Common myeloid progenitor, CD34-positive (primary cell): ENCODE data around the gene GSTM2.
A peak's percentile ranks its signal among the peaks of the same experiment; 100 is the strongest.

Source experiments
- CTCF ChIA-PET: fragments of 350-600 bp; sonication (Branson Sonifier 250); formaldehyde crosslinking; loops from one replicate; lab custom pipeline; 2021; ENCODE audit warnings: antibody characterized with exemption; lab: Charles Lee
- POLR2A ChIA-PET: fragments of 350-600 bp; sonication (Branson Sonifier 250); formaldehyde crosslinking; loops from one replicate; lab custom pipeline; 2021; ENCODE audit warnings: antibody characterized with exemption; lab: Charles Lee
- DNase-seq, 3 donors: peaks; one replicate each; pipeline versions ENCODE4 v3.0.0 to v3.0.0-alpha.2; 2013
- H3K27ac ChIP-seq, 2 experiments: 1 replicate in 1 of 2; 2 replicates in 1 of 2; pipeline ENCODE4 v1.7.0; 2013; ENCODE audit warnings: inconsistent platforms in 2 of 2, low read length in 2 of 2, mild to moderate bottlenecking in 2 of 2, low read depth in 1 of 2, moderate library complexity in 1 of 2; ENCODE audit not compliant: severe bottlenecking in 2 of 2, insufficient read depth in 1 of 2, poor library complexity in 1 of 2
- H3K27me3 ChIP-seq, 5 experiments: replicated peaks in 2 of 5; 1 replicate in 3 of 5; 2 replicates in 2 of 5; pipeline versions ENCODE4 v1.6.1 to v1.7.0; 2013; ENCODE audit warnings: low read length in 4 of 5, mild to moderate bottlenecking in 2 of 5, moderate library complexity in 2 of 5, inconsistent platforms in 1 of 5; ENCODE audit not compliant: insufficient read depth in 5 of 5, control insufficient read depth in 4 of 5
- H3K36me3 ChIP-seq, 4 experiments: 1 replicate in 2 of 4; 2 replicates in 2 of 4; pipeline versions ENCODE4 v1.6.1 to v1.7.0; 2013; ENCODE audit warnings: low read length in 3 of 4, control low read depth in 1 of 4, mild to moderate bottlenecking in 1 of 4; ENCODE audit not compliant: control insufficient read depth in 4 of 4, insufficient read depth in 4 of 4
- H3K4me1 ChIP-seq, 4 experiments: 1 replicate in 3 of 4; 2 replicates in 1 of 4; pipeline versions ENCODE4 v1.6.1 to v1.7.1; 2013; ENCODE audit warnings: low read length in 3 of 4, mild to moderate bottlenecking in 3 of 4, control low read depth in 1 of 4, inconsistent platforms in 1 of 4, moderate library complexity in 1 of 4; ENCODE audit not compliant: control insufficient read depth in 4 of 4, insufficient read depth in 4 of 4; ENCODE audit errors: control extremely low read depth in 1 of 4
- H3K4me3 ChIP-seq, 7 experiments: 1 replicate in 4 of 7; 2 replicates in 3 of 7; pipeline versions ENCODE4 v1.5.1 to v1.7.0; 2013; ENCODE audit warnings: mild to moderate bottlenecking in 7 of 7, low read length in 6 of 7, moderate library complexity in 6 of 7, inconsistent platforms in 2 of 7, low read depth in 2 of 7, control low read depth in 1 of 7; ENCODE audit not compliant: insufficient read depth in 4 of 7, control insufficient read depth in 1 of 7; ENCODE audit errors: extremely low read depth in 1 of 7
- H3K9me3 ChIP-seq, 5 experiments: 1 replicate in 4 of 5; 2 replicates in 1 of 5; pipeline versions ENCODE4 v1.6.1 to v1.7.1; 2013; ENCODE audit warnings: low read length in 4 of 5, mild to moderate bottlenecking in 2 of 5, inconsistent platforms in 1 of 5, low read depth in 1 of 5, moderate library complexity in 1 of 5; ENCODE audit not compliant: control insufficient read depth in 4 of 5, insufficient read depth in 2 of 5; ENCODE audit errors: control extremely low read depth in 1 of 5
- WGBS: methylation state at CpG from one replicate; pipeline ENCODE4 v1.1.5; 2013; ENCODE audit not compliant: insufficient coverage; 5-methylcytosine and 5-hydroxymethylcytosine counted together

GSTM2 gene

GRCh38 chr1:109634292-109634691, 33.6 kb upstream of the GSTM2 start:
- Histone ChIP-seq H3K36me3 (peaks cover 7 to 34% (median 28%) of the 10 kb centered on the region in 4 experiments), H3K27me3 (no peaks in the 10 kb centered on the region), H3K9me3 (no peaks in the 10 kb centered on the region), H3K27ac (no peak overlapping the region), H3K4me1 (peaks cover 0 to 9% (median 4%) of the 10 kb centered on the region in 4 experiments), H3K4me3 (no peak overlapping the region)
- 82% methylated on average over 4 of the region's 6 CpGs for whole genome bisulfite sequencing
- ChIA-PET POLR2A (no interaction called here), CTCF (interaction anchor here (0.8 to 25.8 kb wide), 6 partner anchors 12 to 144 kb away, joined by 3 to 430 read pairs (median 156); partner anchors contain the start of genes GNAI3, GPR61 and GSTM4)
- no peak for DNase-seq

- 60% methylated on average over 2 of the region's 13 CpGs for WGBS
- Histone ChIP-seq H3K27ac (no peak overlapping the region), H3K36me3 (peaks cover 4 to 27% (median 21%) of the 10 kb centered on the region in 4 experiments), H3K9me3 (no peaks in the 10 kb centered on the region), H3K4me3 (no peak overlapping the region), H3K4me1 (peaks cover 0 to 15% (median 8%) of the 10 kb centered on the region in 4 experiments), H3K27me3 (no peaks in the 10 kb centered on the region)
- peak in 1 of 3 donors; percentile 41 for DNase-seq
- POLR2A ChIA-PET, result interaction anchor here (1.1 kb wide), 1 partner anchor 87 kb away, joined by 3 read pairs; no protein-coding TSS in a partner anchor
- CTCF ChIA-PET, result interaction anchor here (0.8 to 25.8 kb wide), 11 partner anchors 11 to 376 kb away, joined by 3 to 430 read pairs (median 6); partner anchors contain the start of genes GNAI3, GPR61 and GSTM4
Observed at GRCh38 chr1:109634771-109635750, 32.8 kb upstream of the GSTM2 start.

- ChIA-PET CTCF (interaction anchor here (0.9 to 25.8 kb wide), 10 partner anchors 12 to 376 kb away, joined by 3 to 430 read pairs (median 16); partner anchors contain the start of genes CYB561D1, GNAI3, GPR61 and GSTM4), POLR2A (interaction anchor here (1.1 kb wide), 1 partner anchor 88 kb away, joined by 3 read pairs; no protein-coding TSS in a partner anchor)
- peaks cover 4 to 21% (median 16%) of the 10 kb centered on the region in 4 experiments for H3K36me3 ChIP-seq
- H3K27ac ChIP-seq, result no peak overlapping the region
- peaks cover 0 to 23% (median 12%) of the 10 kb centered on the region in 4 experiments for H3K4me1 ChIP-seq
- WGBS, result 89% methylated on average over 2 of the region's 2 CpGs
- no peak for DNase-seq
- no peak overlapping the region for H3K4me3 ChIP-seq
- H3K27me3 ChIP-seq, result no peaks in the 10 kb centered on the region
- no peaks in the 10 kb centered on the region for H3K9me3 ChIP-seq
Observed at GRCh38 chr1:109635862-109636200, 32.0 kb upstream of the GSTM2 start.

- Histone ChIP-seq H3K27me3 (no peaks in the 10 kb centered on the region), H3K4me3 (no peak overlapping the region), H3K4me1 (peaks cover 0 to 28% (median 13%) of the 10 kb centered on the region in 4 experiments), H3K9me3 (no peaks in the 10 kb centered on the region), H3K36me3 (peaks cover 0 to 16% (median 11%) of the 10 kb centered on the region in 4 experiments), H3K27ac (no peak overlapping the region)
- no peak for DNase-seq
- 85% methylated on average over 5 of the region's 9 CpGs for WGBS
- CTCF ChIA-PET, result interaction anchor here (0.6 to 25.8 kb wide), 13 partner anchors 9 to 615 kb away, joined by 3 to 430 read pairs (median 6); partner anchors contain the start of genes AHCYL1, CYB561D1, GNAI3 and GPR61
- POLR2A ChIA-PET, result interaction anchor here (0.9 to 1.1 kb wide), 2 partner anchors 88 to 126 kb away, joined by 3 read pairs; no protein-coding TSS in a partner anchor
Observed at GRCh38 chr1:109636201-109636952, 31.5 kb upstream of the GSTM2 start.

GRCh38 chr1:109637446-109637845, 30.4 kb upstream of the GSTM2 start:
- 100% methylated on average over 6 of the region's 7 CpGs for WGBS
- peaks cover 0 to 33% (median 13%) of the 10 kb centered on the region in 4 experiments for H3K4me1 ChIP-seq
- no peaks in the 10 kb centered on the region for H3K9me3 ChIP-seq
- ChIA-PET POLR2A (interaction anchor here (0.9 kb wide), 1 partner anchor 125 kb away, joined by 3 read pairs; no protein-coding TSS in a partner anchor), CTCF (interaction anchor here (1.0 to 25.8 kb wide), 10 partner anchors 7 to 346 kb away, joined by 3 to 430 read pairs (median 44); partner anchors contain the start of genes AHCYL1, CYB561D1, GNAI3 and GPR61)
- peaks cover 0 to 5% (median 2%) of the 10 kb centered on the region in 4 experiments for H3K36me3 ChIP-seq
- no peak for DNase-seq
- H3K4me3 ChIP-seq, result no peak overlapping the region
- H3K27ac ChIP-seq, result no peak overlapping the region
- H3K27me3 ChIP-seq, result no peaks in the 10 kb centered on the region

- 80% methylated on average over 5 of the region's 9 CpGs for WGBS
- POLR2A ChIA-PET, result interaction anchor here (1.2 kb wide), 1 partner anchor 134 kb away, joined by 4 read pairs; no protein-coding TSS in a partner anchor
Observed at GRCh38 chr1:109639063-109639840, 28.6 kb upstream of the GSTM2 start.

More at GRCh38 chr1:109639063-109639840, 28.6 kb upstream of the GSTM2 start:
- H3K9me3 ChIP-seq, result no peaks in the 10 kb centered on the region
- no peak for DNase-seq
- H3K27me3 ChIP-seq, result no peaks in the 10 kb centered on the region
- CTCF ChIA-PET, result interaction anchor here (0.6 to 25.8 kb wide), 30 partner anchors 9 to 372 kb away, joined by 3 to 430 read pairs (median 8); partner anchors contain the start of genes AHCYL1, AMPD2, GNAI3 and GNAT2
- H3K4me3 ChIP-seq, result no peak overlapping the region
- H3K4me1 ChIP-seq, result peaks cover 0 to 44% (median 20%) of the 10 kb centered on the region in 4 experiments
- H3K36me3 ChIP-seq, result no peaks in the 10 kb centered on the region
- no peak overlapping the region for H3K27ac ChIP-seq
